K562 (cell line): ENCODE measurements around the gene ABLIM2.

Experiments used
- CBX8 ChIP-seq: fragments of 200-600 bp; sonication (generic); IDR thresholded peaks from 2 replicates; pipeline ENCODE4 v1.6.1; 2012; ENCODE audit warnings: borderline replicate concordance, mixed run types, low read depth, mild to moderate bottlenecking, moderate library complexity, mixed read lengths, low read length, control low read depth, inconsistent platforms; ENCODE audit not compliant: poor library complexity, severe bottlenecking; ENCODE audit errors: extremely low read depth
- CREB1 ChIP-seq, 2 experiments: sonication (generic) in 1 of 2; formaldehyde crosslinking in 1 of 2; IDR thresholded peaks; 2 replicates each; pipeline versions ENCODE4 v1.6.1 to v1.8.0; 2012 to 2022; ENCODE audit warnings: inconsistent platforms in 1 of 2, mild to moderate bottlenecking in 1 of 2, missing genetic modification reagents in 1 of 2, moderate library complexity in 1 of 2
- EP300 ChIP-seq: IDR thresholded peaks from 2 replicates; pipeline ENCODE4 v1.6.1; 2012; ENCODE audit warnings: low read length, improper control_type of control experiment
- FOXK2 ChIP-seq, 2 experiments: fragments of 450-650 bp; IDR thresholded peaks in 1 of 2; conservative IDR thresholded peaks in 1 of 2; 2 replicates each; pipeline ENCODE4 v1.6.1; 2016; ENCODE audit warnings: low read depth in 2 of 2, mild to moderate bottlenecking in 1 of 2
- JUN ChIP-seq, 2 experiments: sonication (generic) in 1 of 2; formaldehyde crosslinking in 1 of 2; IDR thresholded peaks; 2 replicates each; pipeline versions ENCODE4 v1.6.1 to v1.8.0; 2012 to 2022; ENCODE audit warnings: borderline replicate concordance in 2 of 2, mild to moderate bottlenecking in 2 of 2, improper control_type of control experiment in 1 of 2, low read depth in 1 of 2, low read length in 1 of 2, missing genetic modification reagents in 1 of 2
- JUND ChIP-seq, 2 experiments: IDR thresholded peaks; 2 replicates in 1 of 2; 3 replicates in 1 of 2; pipeline ENCODE4 v1.6.1; 2011; ENCODE audit warnings: borderline replicate concordance in 2 of 2, low read depth in 2 of 2, low read length in 2 of 2, improper control_type of control experiment in 1 of 2, missing biosample characterization in 1 of 2, missing genetic modification characterization in 1 of 2, missing genetic modification reagents in 1 of 2
- NCOR1 ChIP-seq: fragments of 450-650 bp; IDR thresholded peaks from 2 replicates; pipeline ENCODE4 v1.6.1; 2016; ENCODE audit warnings: mild to moderate bottlenecking, moderate library complexity
- SAP30 ChIP-seq: fragments of 200-600 bp; sonication (generic); IDR thresholded peaks from 2 replicates; pipeline ENCODE4 v1.6.1; 2012; ENCODE audit warnings: borderline replicate concordance, low read depth, mild to moderate bottlenecking, moderate library complexity, low read length, control low read depth, inconsistent platforms; ENCODE audit not compliant: insufficient read depth, poor library complexity, severe bottlenecking
- ZBTB7A ChIP-seq: IDR thresholded peaks from 2 replicates; pipeline ENCODE4 v1.6.1; 2011; ENCODE audit warnings: low read depth, mild to moderate bottlenecking, low read length, moderate library complexity, borderline replicate concordance; ENCODE audit not compliant: control insufficient read depth
- ZNF3 ChIP-seq: fragments of 250-450 bp; sonication (Bioruptor Pico); IDR thresholded peaks from 2 replicates; pipeline ENCODE4 v1.5.0; 2021; ENCODE audit warnings: mild to moderate bottlenecking, moderate library complexity
- ZNF431 ChIP-seq: sonication (generic); formaldehyde crosslinking; IDR thresholded peaks from 2 replicates; pipeline ENCODE4 v1.8.0; 2022; ENCODE audit warnings: mild to moderate bottlenecking, missing genetic modification reagents
- ZNF444 ChIP-seq: fragments of 250-450 bp; sonication (Bioruptor Pico); IDR thresholded peaks from 2 replicates; pipeline ENCODE4 v1.4.0; 2020; ENCODE audit warnings: mild to moderate bottlenecking, moderate library complexity
- ZZZ3 ChIP-seq: fragments of 450-650 bp; IDR thresholded peaks from 2 replicates; pipeline ENCODE4 v1.6.1; 2016; ENCODE audit warnings: antibody characterized with exemption, mild to moderate bottlenecking, moderate library complexity

GRCh38 chr4:8090744-8091301 is 67.8 kb downstream of the ABLIM2 start:
- TF ChIP-seq JUND (IDR thresholded peaks at IDR 0.05; ENCODE audit: borderline replicate concordance, low read depth, low read length) (no peak), JUND (tag; IDR thresholded peaks at IDR 0.05; ENCODE audit: borderline replicate concordance, low read depth, low read length) (no peak), EP300 (no peak), ZNF431 (no peak), ZZZ3 (no peak), JUN (IDR thresholded peaks at IDR 0.05; ENCODE audit: borderline replicate concordance, low read depth, low read length) (no peak), JUN (CRISPR knock-in tag; IDR thresholded peaks at IDR 0.05; ENCODE audit: borderline replicate concordance) (no peak), SAP30 (no peak), ZNF3 (CRISPR knock-in tag) (no peak), ZNF444 (no peak), FOXK2 (conservative IDR thresholded peaks at IDR 0.05 in 1 of 2, IDR thresholded peaks at IDR 0.05 in 1 of 2; ENCODE audit: low read depth in 2 of 2) (no peak), ZBTB7A (no peak), CBX8 (no peak), CREB1 (IDR thresholded peaks at IDR 0.05) (no peak), CREB1 (CRISPR knock-in tag; IDR thresholded peaks at IDR 0.05) (no peak), NCOR1 (no peak)
